Measurements from ENCODE around the gene TP53I11.

GRCh38 chr11:44884056-44884455, 66.6 kb downstream of the TP53I11 start:
- no peak for TF ChIP-seq CTCF (IDR thresholded peaks at IDR 0.05; ENCODE audit: extremely low read depth in 1 of 2, insufficient read depth in 1 of 2, low read depth in 1 of 2, low read length in 2 of 2)
- TF ChIP-seq POLR2AphosphoS5 (IDR thresholded peaks at IDR 0.05; ENCODE audit: insufficient read depth, low read depth, low read length) = no peak
- no peak for TF ChIP-seq POLR2A (IDR thresholded peaks at IDR 0.05; ENCODE audit: low read depth, low read length)
- TF ChIP-seq JUN (IDR thresholded peaks at IDR 0.05; ENCODE audit: borderline replicate concordance, insufficient read depth, insufficient read length, low read depth) = no peak
- no peak for TF ChIP-seq MYC (IDR thresholded peaks at IDR 0.05; ENCODE audit: low read depth, low read length)
- no peak for TF ChIP-seq EZH2 (IDR thresholded peaks at IDR 0.05; ENCODE audit: borderline replicate concordance, low read depth, low read length, severe bottlenecking)
- TF ChIP-seq MAX (IDR thresholded peaks at IDR 0.05; ENCODE audit: insufficient read depth, insufficient read length) = no peak
- no peak for TF ChIP-seq FOS (IDR thresholded peaks at IDR 0.05; ENCODE audit: borderline replicate concordance, insufficient read depth, low read length)
- TF ChIP-seq GATA2 (IDR thresholded peaks at IDR 0.05; ENCODE audit: insufficient read depth, insufficient read length, low read depth, low read length) = no peak

Data from endothelial cell of umbilical vein (primary cell).